ENCODE measurements around the gene EDN1.

- TF ChIP-seq, protein P1, sequence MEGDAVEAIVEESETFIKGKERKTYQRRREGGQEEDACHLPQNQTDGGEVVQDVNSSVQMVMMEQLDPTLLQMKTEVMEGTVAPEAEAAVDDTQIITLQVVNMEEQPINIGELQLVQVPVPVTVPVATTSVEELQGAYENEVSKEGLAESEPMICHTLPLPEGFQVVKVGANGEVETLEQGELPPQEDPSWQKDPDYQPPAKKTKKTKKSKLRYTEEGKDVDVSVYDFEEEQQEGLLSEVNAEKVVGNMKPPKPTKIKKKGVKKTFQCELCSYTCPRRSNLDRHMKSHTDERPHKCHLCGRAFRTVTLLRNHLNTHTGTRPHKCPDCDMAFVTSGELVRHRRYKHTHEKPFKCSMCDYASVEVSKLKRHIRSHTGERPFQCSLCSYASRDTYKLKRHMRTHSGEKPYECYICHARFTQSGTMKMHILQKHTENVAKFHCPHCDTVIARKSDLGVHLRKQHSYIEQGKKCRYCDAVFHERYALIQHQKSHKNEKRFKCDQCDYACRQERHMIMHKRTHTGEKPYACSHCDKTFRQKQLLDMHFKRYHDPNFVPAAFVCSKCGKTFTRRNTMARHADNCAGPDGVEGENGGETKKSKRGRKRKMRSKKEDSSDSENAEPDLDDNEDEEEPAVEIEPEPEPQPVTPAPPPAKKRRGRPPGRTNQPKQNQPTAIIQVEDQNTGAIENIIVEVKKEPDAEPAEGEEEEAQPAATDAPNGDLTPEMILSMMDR (IDR thresholded peaks at IDR 0.05) = no peak
- TF ChIP-seq EP300 (IDR thresholded peaks at IDR 0.05) (no peak), POLR2A (IDR thresholded peaks at IDR 0.05; ENCODE audit: low read depth) (no peak), POLR2AphosphoS5 (IDR thresholded peaks at IDR 0.05) (no peak)
Measured at GRCh38 chr6:12344961-12345693, 55.0 kb downstream of the EDN1 start.

Data from esophagus muscularis mucosa (tissue), 4 donors.